HCT116 (cell line): ENCODE measurements around the gene BFSP2.

ENCODE experiments used
- EGR1 ChIP-seq: IDR thresholded peaks from 2 replicates; pipeline ENCODE4 v1.6.1; 2012; ENCODE audit warnings: low read depth
- EZH2 ChIP-seq: fragments of 200-600 bp; sonication (generic); IDR thresholded peaks from 2 replicates; pipeline ENCODE4 v1.6.1; 2017; ENCODE audit warnings: antibody characterized with exemption, mixed run types
- POLR2AphosphoS5 ChIP-seq: IDR thresholded peaks from 2 replicates; pipeline ENCODE4 v1.6.1; 2011; ENCODE audit warnings: mild to moderate bottlenecking, low read depth, low read length, moderate library complexity
- TCF7L2 ChIP-seq: IDR thresholded peaks from 2 replicates; pipeline ENCODE4 v1.7.0; 2011; ENCODE audit warnings: borderline replicate concordance, inconsistent platforms; ENCODE audit not compliant: insufficient read depth, insufficient read length; ENCODE audit errors: extremely low read depth
- ZNF274 ChIP-seq: fragments of 200-500 bp; sonication (Bioruptor generic); IDR thresholded peaks from 2 replicates; pipeline ENCODE4 v1.6.1; 2014; ENCODE audit warnings: mild to moderate bottlenecking, low read depth, low read length, inconsistent platforms
- TF ChIP-seq, protein P1 (sequence below), 3 experiments: fragments of 200-600 bp in 1 of 3; sonication (generic) in 1 of 3; IDR thresholded peaks in 2 of 3; conservative IDR thresholded peaks in 1 of 3; 2 replicates each; pipeline ENCODE4 v1.5.1; 2012 to 2017; ENCODE audit warnings: low read depth in 2 of 3, low read length in 2 of 3, antibody characterized with exemption in 1 of 3, borderline replicate concordance in 1 of 3, control low read depth in 1 of 3, mild to moderate bottlenecking in 1 of 3, mixed read lengths in 1 of 3, mixed run types in 1 of 3, moderate library complexity in 1 of 3; ENCODE audit not compliant: insufficient read depth in 1 of 3
- TF ChIP-seq, protein P2 (sequence below): IDR thresholded peaks from 2 replicates; pipeline ENCODE4 v1.6.1; 2012
- TF ChIP-seq, protein P3 (sequence below): IDR thresholded peaks from 2 replicates; pipeline ENCODE4 v1.6.1; 2012; ENCODE audit warnings: low read depth

DNA sequence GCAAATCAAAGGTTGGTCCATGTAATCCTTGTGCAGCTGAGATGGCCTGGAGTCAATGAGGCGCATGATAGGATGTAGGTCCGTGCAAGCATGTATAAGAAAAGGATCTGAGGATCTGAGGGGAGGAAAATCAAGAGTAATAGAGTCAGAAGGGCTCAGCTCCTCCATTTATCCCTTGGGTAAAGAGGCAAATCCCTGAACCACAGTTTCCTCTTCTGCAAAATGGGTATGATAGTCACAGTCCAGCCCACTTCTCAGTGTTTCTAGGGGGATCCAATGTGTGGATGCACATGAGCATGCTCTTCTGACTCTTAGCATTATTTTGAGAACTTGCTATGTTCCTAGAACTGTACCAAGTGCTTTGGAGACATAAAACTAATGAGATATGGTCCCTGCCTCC, 67.9 kb downstream of the BFSP2 start:
- no peak for TF ChIP-seq ZNF274
- TF ChIP-seq, protein P1, sequence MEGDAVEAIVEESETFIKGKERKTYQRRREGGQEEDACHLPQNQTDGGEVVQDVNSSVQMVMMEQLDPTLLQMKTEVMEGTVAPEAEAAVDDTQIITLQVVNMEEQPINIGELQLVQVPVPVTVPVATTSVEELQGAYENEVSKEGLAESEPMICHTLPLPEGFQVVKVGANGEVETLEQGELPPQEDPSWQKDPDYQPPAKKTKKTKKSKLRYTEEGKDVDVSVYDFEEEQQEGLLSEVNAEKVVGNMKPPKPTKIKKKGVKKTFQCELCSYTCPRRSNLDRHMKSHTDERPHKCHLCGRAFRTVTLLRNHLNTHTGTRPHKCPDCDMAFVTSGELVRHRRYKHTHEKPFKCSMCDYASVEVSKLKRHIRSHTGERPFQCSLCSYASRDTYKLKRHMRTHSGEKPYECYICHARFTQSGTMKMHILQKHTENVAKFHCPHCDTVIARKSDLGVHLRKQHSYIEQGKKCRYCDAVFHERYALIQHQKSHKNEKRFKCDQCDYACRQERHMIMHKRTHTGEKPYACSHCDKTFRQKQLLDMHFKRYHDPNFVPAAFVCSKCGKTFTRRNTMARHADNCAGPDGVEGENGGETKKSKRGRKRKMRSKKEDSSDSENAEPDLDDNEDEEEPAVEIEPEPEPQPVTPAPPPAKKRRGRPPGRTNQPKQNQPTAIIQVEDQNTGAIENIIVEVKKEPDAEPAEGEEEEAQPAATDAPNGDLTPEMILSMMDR (IDR thresholded peaks at IDR 0.05 in 2 of 3, conservative IDR thresholded peaks at IDR 0.05 in 1 of 3; ENCODE audit: borderline replicate concordance in 1 of 3, insufficient read depth in 1 of 3, low read depth in 2 of 3, low read length in 2 of 3): no peak
- no peak for TF ChIP-seq EGR1
- TF ChIP-seq EZH2: no peak
- TF ChIP-seq, protein P2, sequence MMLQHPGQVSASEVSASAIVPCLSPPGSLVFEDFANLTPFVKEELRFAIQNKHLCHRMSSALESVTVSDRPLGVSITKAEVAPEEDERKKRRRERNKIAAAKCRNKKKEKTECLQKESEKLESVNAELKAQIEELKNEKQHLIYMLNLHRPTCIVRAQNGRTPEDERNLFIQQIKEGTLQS: no peak
- TF ChIP-seq TCF7L2: no peak
- TF ChIP-seq POLR2AphosphoS5: no peak
- TF ChIP-seq, protein P3, sequence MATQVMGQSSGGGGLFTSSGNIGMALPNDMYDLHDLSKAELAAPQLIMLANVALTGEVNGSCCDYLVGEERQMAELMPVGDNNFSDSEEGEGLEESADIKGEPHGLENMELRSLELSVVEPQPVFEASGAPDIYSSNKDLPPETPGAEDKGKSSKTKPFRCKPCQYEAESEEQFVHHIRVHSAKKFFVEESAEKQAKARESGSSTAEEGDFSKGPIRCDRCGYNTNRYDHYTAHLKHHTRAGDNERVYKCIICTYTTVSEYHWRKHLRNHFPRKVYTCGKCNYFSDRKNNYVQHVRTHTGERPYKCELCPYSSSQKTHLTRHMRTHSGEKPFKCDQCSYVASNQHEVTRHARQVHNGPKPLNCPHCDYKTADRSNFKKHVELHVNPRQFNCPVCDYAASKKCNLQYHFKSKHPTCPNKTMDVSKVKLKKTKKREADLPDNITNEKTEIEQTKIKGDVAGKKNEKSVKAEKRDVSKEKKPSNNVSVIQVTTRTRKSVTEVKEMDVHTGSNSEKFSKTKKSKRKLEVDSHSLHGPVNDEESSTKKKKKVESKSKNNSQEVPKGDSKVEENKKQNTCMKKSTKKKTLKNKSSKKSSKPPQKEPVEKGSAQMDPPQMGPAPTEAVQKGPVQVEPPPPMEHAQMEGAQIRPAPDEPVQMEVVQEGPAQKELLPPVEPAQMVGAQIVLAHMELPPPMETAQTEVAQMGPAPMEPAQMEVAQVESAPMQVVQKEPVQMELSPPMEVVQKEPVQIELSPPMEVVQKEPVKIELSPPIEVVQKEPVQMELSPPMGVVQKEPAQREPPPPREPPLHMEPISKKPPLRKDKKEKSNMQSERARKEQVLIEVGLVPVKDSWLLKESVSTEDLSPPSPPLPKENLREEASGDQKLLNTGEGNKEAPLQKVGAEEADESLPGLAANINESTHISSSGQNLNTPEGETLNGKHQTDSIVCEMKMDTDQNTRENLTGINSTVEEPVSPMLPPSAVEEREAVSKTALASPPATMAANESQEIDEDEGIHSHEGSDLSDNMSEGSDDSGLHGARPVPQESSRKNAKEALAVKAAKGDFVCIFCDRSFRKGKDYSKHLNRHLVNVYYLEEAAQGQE: no peak
